Measurements from ENCODE around the gene PCARE.

The PCARE gene

GRCh38 chr2:29044459-29044858 lies 29.9 kb downstream of the PCARE start:
- H3K9me3 ChIP-seq (ENCODE audit: control insufficient read depth, insufficient read depth, low read length), result no peaks in the 10 kb centered on the region
- H3K27me3 ChIP-seq (ENCODE audit: control insufficient read depth, insufficient read depth, low read length), result no peaks in the 10 kb centered on the region
- peaks cover 5% of the 10 kb centered on the region for H3K4me1 ChIP-seq (ENCODE audit: control insufficient read depth, insufficient read depth, low read length)
- no peaks in the 10 kb centered on the region for H3K36me3 ChIP-seq (ENCODE audit: control insufficient read depth, insufficient read depth, low read length)
- no peak overlapping the region for H3K9ac ChIP-seq (ENCODE audit: low read depth, low read length)
- H3K4me3 ChIP-seq (ENCODE audit: low read depth, low read length), result no peak overlapping the region

GRCh38 chr2:29042561-29043075 lies 31.7 kb downstream of the PCARE start:
- Histone ChIP-seq H3K27me3 (ENCODE audit: control insufficient read depth, insufficient read depth, low read length) (no peaks in the 10 kb centered on the region), H3K36me3 (ENCODE audit: control insufficient read depth, insufficient read depth, low read length) (no peaks in the 10 kb centered on the region), H3K9ac (ENCODE audit: low read depth, low read length) (no peak overlapping the region), H3K9me3 (ENCODE audit: control insufficient read depth, insufficient read depth, low read length) (no peaks in the 10 kb centered on the region), H3K4me1 (ENCODE audit: control insufficient read depth, insufficient read depth, low read length) (peaks cover 5% of the 10 kb centered on the region), H3K4me3 (ENCODE audit: low read depth, low read length) (no peak overlapping the region)

- Histone ChIP-seq H3K9me3 (ENCODE audit: control insufficient read depth, insufficient read depth, low read length) (no peaks in the 10 kb centered on the region), H3K27me3 (ENCODE audit: control insufficient read depth, insufficient read depth, low read length) (no peaks in the 10 kb centered on the region), H3K4me1 (ENCODE audit: control insufficient read depth, insufficient read depth, low read length) (peaks cover 5% of the 10 kb centered on the region), H3K4me3 (ENCODE audit: low read depth, low read length) (no peak overlapping the region), H3K36me3 (ENCODE audit: control insufficient read depth, insufficient read depth, low read length) (no peaks in the 10 kb centered on the region), H3K9ac (ENCODE audit: low read depth, low read length) (no peak overlapping the region)
These were observed 33.1 kb downstream of the PCARE start for GRCh38 chr2:29041161-29041660.

- Histone ChIP-seq H3K9me3 (ENCODE audit: control insufficient read depth, insufficient read depth, low read length) (no peaks in the 10 kb centered on the region), H3K9ac (ENCODE audit: low read depth, low read length) (no peak overlapping the region), H3K4me3 (ENCODE audit: low read depth, low read length) (no peak overlapping the region), H3K4me1 (ENCODE audit: control insufficient read depth, insufficient read depth, low read length) (peaks cover 5% of the 10 kb centered on the region), H3K27me3 (ENCODE audit: control insufficient read depth, insufficient read depth, low read length) (no peaks in the 10 kb centered on the region), H3K36me3 (ENCODE audit: control insufficient read depth, insufficient read depth, low read length) (no peaks in the 10 kb centered on the region)
These were observed 33.8 kb downstream of the PCARE start for GRCh38 chr2:29040552-29040951.

- no peaks in the 10 kb centered on the region for H3K27me3 ChIP-seq (ENCODE audit: control insufficient read depth, insufficient read depth, low read length)
- H3K4me1 ChIP-seq (ENCODE audit: control insufficient read depth, insufficient read depth, low read length), result peaks cover 5% of the 10 kb centered on the region
- no peaks in the 10 kb centered on the region for H3K9me3 ChIP-seq (ENCODE audit: control insufficient read depth, insufficient read depth, low read length)
These were observed 34.4 kb downstream of the PCARE start for GRCh38 chr2:29039718-29040480.

GRCh38 chr2:29035016-29035745 lies 39.1 kb downstream of the PCARE start:
- no peaks in the 10 kb centered on the region for H3K9me3 ChIP-seq (ENCODE audit: control insufficient read depth, insufficient read depth, low read length)
- H3K9ac ChIP-seq (ENCODE audit: low read depth, low read length), result no peak overlapping the region
- no peaks in the 10 kb centered on the region for H3K36me3 ChIP-seq (ENCODE audit: control insufficient read depth, insufficient read depth, low read length)
- H3K4me1 ChIP-seq (ENCODE audit: control insufficient read depth, insufficient read depth, low read length), result no peaks in the 10 kb centered on the region
- H3K4me3 ChIP-seq (ENCODE audit: low read depth, low read length), result no peak overlapping the region
- H3K27me3 ChIP-seq (ENCODE audit: control insufficient read depth, insufficient read depth, low read length), result no peaks in the 10 kb centered on the region

More at GRCh38 chr2:29039718-29040480, 34.4 kb downstream of the PCARE start:
- Histone ChIP-seq H3K4me3 (ENCODE audit: low read depth, low read length) (no peak overlapping the region), H3K36me3 (ENCODE audit: control insufficient read depth, insufficient read depth, low read length) (no peaks in the 10 kb centered on the region), H3K9ac (ENCODE audit: low read depth, low read length) (no peak overlapping the region)

- Histone ChIP-seq H3K9me3 (ENCODE audit: control insufficient read depth, insufficient read depth, low read length) (no peaks in the 10 kb centered on the region), H3K9ac (ENCODE audit: low read depth, low read length) (no peak overlapping the region), H3K36me3 (ENCODE audit: control insufficient read depth, insufficient read depth, low read length) (no peaks in the 10 kb centered on the region), H3K4me1 (ENCODE audit: control insufficient read depth, insufficient read depth, low read length) (no peaks in the 10 kb centered on the region), H3K27me3 (ENCODE audit: control insufficient read depth, insufficient read depth, low read length) (no peaks in the 10 kb centered on the region), H3K4me3 (ENCODE audit: low read depth, low read length) (no peak overlapping the region)
These were observed 40.7 kb downstream of the PCARE start for GRCh38 chr2:29033656-29034055.

GRCh38 chr2:29033172-29033571 lies 41.2 kb downstream of the PCARE start:
- H3K36me3 ChIP-seq (ENCODE audit: control insufficient read depth, insufficient read depth, low read length), result no peaks in the 10 kb centered on the region
- H3K4me1 ChIP-seq (ENCODE audit: control insufficient read depth, insufficient read depth, low read length), result no peaks in the 10 kb centered on the region
- H3K9ac ChIP-seq (ENCODE audit: low read depth, low read length), result no peak overlapping the region
- H3K9me3 ChIP-seq (ENCODE audit: control insufficient read depth, insufficient read depth, low read length), result no peaks in the 10 kb centered on the region
- H3K27me3 ChIP-seq (ENCODE audit: control insufficient read depth, insufficient read depth, low read length), result no peaks in the 10 kb centered on the region
- H3K4me3 ChIP-seq (ENCODE audit: low read depth, low read length), result no peak overlapping the region

GRCh38 chr2:29032189-29032588 lies 42.1 kb downstream of the PCARE start:
- no peak overlapping the region for H3K9ac ChIP-seq (ENCODE audit: low read depth, low read length)
- H3K36me3 ChIP-seq (ENCODE audit: control insufficient read depth, insufficient read depth, low read length), result no peaks in the 10 kb centered on the region
- H3K4me1 ChIP-seq (ENCODE audit: control insufficient read depth, insufficient read depth, low read length), result no peaks in the 10 kb centered on the region
- no peaks in the 10 kb centered on the region for H3K27me3 ChIP-seq (ENCODE audit: control insufficient read depth, insufficient read depth, low read length)
- no peak overlapping the region for H3K4me3 ChIP-seq (ENCODE audit: low read depth, low read length)
- no peaks in the 10 kb centered on the region for H3K9me3 ChIP-seq (ENCODE audit: control insufficient read depth, insufficient read depth, low read length)

GRCh38 chr2:29031046-29031445 lies 43.3 kb downstream of the PCARE start:
- H3K4me3 ChIP-seq (ENCODE audit: low read depth, low read length), result no peak overlapping the region
- H3K36me3 ChIP-seq (ENCODE audit: control insufficient read depth, insufficient read depth, low read length), result no peaks in the 10 kb centered on the region
- no peak overlapping the region for H3K9ac ChIP-seq (ENCODE audit: low read depth, low read length)
- H3K27me3 ChIP-seq (ENCODE audit: control insufficient read depth, insufficient read depth, low read length), result no peaks in the 10 kb centered on the region
- H3K9me3 ChIP-seq (ENCODE audit: control insufficient read depth, insufficient read depth, low read length), result no peaks in the 10 kb centered on the region
- no peaks in the 10 kb centered on the region for H3K4me1 ChIP-seq (ENCODE audit: control insufficient read depth, insufficient read depth, low read length)

- Histone ChIP-seq H3K4me1 (ENCODE audit: control insufficient read depth, insufficient read depth, low read length) (no peaks in the 10 kb centered on the region), H3K4me3 (ENCODE audit: low read depth, low read length) (no peak overlapping the region), H3K9me3 (ENCODE audit: control insufficient read depth, insufficient read depth, low read length) (no peaks in the 10 kb centered on the region), H3K9ac (ENCODE audit: low read depth, low read length) (no peak overlapping the region), H3K27me3 (ENCODE audit: control insufficient read depth, insufficient read depth, low read length) (no peaks in the 10 kb centered on the region), H3K36me3 (ENCODE audit: control insufficient read depth, insufficient read depth, low read length) (no peaks in the 10 kb centered on the region)
These were observed 48.6 kb downstream of the PCARE start for GRCh38 chr2:29025711-29026110.

All from iPS-15b (cell line).